Fibroblast of lung (primary cell): ENCODE results near the gene ZNF600.

Experiments
- EZH2 ChIP-seq: IDR thresholded peaks from 2 replicates; pipeline ENCODE4 v1.5.1; 2012; ENCODE audit warnings: low read length, control low read depth, mild to moderate bottlenecking; ENCODE audit errors: missing control alignments
- TF ChIP-seq, protein P1 (sequence below), 2 donors: IDR thresholded peaks in 1 of 2; conservative IDR thresholded peaks in 1 of 2; 1 replicate in 1 of 2; 2 replicates in 1 of 2; pipeline ENCODE4 v1.5.1; 2011 to 2012; ENCODE audit warnings: low read length in 2 of 2, control low read depth in 1 of 2, inconsistent platforms in 1 of 2, low read depth in 1 of 2, mild to moderate bottlenecking in 1 of 2

DNA sequence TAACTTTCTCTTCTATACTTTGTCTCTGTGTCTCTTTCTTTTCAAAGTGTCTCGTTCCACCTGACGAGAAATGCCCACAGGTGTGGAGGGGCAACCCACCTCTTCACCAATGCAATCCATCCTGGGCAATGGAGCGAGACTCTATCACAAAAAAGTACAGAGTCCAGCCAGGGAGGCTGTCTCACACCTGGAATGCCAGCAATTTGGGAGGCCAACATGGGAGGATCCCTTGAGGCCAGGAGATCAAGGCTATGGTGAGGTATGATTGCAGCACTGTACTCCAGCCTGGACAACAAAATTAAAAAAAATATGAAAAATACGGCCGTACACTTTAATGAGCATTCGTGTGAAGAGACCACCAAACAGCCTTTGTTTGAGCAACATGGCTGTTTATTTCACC, 2.8 kb upstream of the ZNF600 start:
- TF ChIP-seq, protein P1, sequence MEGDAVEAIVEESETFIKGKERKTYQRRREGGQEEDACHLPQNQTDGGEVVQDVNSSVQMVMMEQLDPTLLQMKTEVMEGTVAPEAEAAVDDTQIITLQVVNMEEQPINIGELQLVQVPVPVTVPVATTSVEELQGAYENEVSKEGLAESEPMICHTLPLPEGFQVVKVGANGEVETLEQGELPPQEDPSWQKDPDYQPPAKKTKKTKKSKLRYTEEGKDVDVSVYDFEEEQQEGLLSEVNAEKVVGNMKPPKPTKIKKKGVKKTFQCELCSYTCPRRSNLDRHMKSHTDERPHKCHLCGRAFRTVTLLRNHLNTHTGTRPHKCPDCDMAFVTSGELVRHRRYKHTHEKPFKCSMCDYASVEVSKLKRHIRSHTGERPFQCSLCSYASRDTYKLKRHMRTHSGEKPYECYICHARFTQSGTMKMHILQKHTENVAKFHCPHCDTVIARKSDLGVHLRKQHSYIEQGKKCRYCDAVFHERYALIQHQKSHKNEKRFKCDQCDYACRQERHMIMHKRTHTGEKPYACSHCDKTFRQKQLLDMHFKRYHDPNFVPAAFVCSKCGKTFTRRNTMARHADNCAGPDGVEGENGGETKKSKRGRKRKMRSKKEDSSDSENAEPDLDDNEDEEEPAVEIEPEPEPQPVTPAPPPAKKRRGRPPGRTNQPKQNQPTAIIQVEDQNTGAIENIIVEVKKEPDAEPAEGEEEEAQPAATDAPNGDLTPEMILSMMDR (conservative IDR thresholded peaks at IDR 0.05 in 1 of 2, IDR thresholded peaks at IDR 0.05 in 1 of 2; ENCODE audit: low read depth in 1 of 2, low read length in 2 of 2) = no peak
- no peak for TF ChIP-seq EZH2
